LoVo (cell line): ENCODE results near the gene COPB2.
A peak's percentile ranks its signal among the peaks of the same experiment; 100 is the strongest.
"Not testable (repeated sequence)": the region's sequence is repeated elsewhere in the genome, so short reads cannot be mapped to it uniquely, and the experiment has no call there.

Experiments used
- DNase-seq: peaks from one replicate; pipeline ENCODE4 v3.0.0-alpha.2; 2016; ENCODE audit warnings: low spot score

Gene COPB2

GRCh38 chr3:139389552-139390368 lies at the start of gene COPB2:
TSS of gene COPB2 (minus strand) at chr3:139389647. CDS start at chr3:139389550, 97 bp downstream.
- peak; percentile 99 for DNase-seq

DNA sequence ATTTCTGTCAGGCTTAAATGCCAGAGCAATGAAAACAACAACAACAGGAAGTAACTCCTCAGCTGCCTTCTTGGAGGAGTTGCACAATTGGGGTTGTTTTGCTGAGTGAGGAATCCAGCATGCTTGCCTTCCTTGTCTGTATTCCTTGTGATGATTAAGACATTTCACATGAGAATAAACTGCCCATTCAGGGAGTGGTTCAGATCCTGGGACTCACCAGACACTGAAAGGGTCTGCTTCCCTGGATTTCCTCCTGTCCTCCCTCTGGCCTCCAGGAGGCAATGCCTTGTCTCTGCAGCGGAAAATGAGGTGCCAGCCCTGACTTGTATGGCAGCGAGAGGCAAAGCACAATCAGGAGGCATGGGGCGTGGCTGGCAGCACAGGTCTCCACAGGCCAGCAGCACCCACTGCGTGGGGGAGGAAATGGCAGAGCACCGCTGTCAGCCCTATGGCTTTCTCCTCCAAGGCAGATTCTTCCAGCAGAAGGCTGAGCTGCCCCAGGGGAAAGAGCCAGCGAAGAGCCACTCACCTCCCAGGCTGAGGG lies 45.4 kb upstream of the COPB2 start:
- DNase-seq, result no peak

DNA sequence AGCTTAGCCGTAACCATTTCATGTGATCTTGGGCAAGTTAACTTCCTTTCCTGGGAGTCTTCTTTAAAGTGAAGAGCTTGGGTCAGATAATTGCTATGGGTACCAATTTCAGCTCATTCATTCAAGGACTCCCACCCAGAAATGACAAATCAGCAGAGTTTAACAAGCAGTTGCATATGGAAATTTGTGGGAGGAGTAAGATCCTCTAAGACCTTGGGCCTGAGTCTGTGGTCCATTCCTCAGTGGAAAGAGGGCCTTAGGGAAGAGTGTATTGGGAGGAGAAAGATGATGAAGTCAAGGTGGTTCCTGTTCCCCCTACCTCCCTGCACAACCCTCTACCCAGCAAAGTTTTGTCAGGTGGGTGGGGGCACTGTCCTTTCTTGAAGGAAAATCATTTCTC lies 44.8 kb upstream of the COPB2 start:
- DNase-seq, result no peak

GRCh38 chr3:139433089-139433488 lies 43.6 kb upstream of the COPB2 start:
- DNase-seq, result no peak

DNA sequence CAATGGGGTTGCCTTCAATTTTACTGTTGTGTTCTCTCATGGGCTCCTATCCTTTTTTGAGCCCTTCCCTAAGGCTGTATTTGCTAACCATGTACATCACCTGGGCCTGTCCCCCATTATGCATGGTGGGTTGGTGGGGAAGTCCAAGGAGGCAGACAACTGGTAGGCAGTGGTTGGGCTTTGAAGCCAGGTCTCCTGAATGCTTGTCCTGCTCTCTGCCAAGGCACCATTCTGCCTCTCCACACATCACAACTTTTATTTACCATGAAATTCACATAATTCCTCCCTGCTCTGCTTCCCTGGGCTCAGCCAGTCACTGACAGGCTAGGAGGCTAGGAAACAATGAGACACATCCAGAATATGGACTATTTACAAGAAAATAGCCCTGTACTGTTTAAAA lies 41.0 kb upstream of the COPB2 start:
- DNase-seq, result no peak

DNA sequence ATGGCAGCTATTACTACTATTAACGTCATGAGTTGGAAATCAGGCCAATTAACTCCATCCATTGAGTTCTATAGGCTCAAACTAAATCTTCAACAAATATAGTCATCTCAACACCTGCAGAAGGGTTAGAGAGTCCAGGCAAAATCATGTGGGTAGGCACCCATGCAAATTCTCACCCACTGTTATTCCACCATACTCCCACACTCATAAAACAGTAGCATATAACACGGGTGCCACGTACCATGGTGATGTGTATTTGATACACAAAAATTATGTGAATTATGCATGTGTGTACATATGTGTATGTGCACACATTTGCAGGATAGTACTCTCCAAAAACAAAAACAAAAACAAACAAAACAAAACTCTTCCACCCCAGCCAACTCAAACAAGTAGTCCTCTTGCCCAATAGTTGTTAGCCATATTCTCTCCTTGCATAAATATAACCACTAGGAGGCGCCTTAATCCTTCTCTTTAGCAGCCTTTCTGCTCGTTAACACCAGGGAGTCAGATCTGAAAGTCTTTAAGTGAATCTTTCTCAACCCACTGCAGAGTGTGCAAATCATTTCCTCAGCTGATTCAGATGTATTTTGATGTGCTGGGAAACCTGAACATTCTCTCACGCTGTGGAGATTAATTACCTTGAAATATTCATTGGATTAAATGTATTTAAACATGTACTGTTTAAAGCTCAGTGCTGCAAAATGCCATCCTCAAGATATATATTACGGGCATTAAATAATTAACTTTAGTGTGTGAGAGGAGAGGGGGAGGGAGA lies 38.0 kb upstream of the COPB2 start:
- DNase-seq, result peak; percentile 74

GRCh38 chr3:139425745-139426400 lies 36.4 kb upstream of the COPB2 start:
- no peak for DNase-seq

DNA sequence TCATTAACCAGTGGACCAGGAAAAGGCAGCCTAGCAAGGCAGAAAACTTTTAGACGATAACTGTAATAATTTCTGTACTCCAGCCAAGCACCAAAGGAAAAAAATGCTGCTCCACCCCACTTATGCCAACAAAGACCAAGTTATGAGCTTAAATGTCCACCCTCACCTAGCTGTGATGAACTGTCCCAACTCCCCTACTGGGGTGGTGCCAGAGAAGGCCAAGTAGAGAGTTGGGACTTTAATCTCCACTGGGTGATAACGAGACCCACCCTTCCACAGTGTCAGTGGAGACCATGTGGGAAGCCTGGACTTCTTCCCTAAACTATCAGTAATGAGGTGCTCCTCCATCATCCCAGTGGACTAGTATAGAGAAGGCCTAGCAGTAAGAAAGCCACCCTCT lies 33.8 kb upstream of the COPB2 start:
- no peak for DNase-seq

DNA sequence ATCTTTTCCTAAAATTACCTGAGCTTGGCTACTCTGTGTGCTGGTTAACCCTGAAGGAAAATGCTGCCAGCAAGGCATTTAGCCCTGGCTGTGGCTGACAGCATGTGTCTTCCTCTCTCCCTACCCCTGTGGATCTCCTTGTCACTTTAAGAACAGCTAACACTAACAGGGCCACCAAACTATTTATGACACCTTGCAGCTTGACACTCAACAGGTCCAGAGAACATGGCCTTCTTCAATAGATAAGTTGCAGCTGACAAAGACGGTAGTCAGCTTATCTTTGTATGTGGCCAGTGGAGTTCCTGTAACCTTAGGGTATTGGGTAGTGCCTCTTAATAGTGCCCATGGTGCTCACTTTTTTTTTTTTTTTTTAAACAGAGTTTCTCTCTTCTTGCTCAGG lies 32.0 kb upstream of the COPB2 start:
- no peak for DNase-seq

- no peak for DNase-seq
These were observed 31.6 kb upstream of the COPB2 start for GRCh38 chr3:139421040-139421439.

DNA sequence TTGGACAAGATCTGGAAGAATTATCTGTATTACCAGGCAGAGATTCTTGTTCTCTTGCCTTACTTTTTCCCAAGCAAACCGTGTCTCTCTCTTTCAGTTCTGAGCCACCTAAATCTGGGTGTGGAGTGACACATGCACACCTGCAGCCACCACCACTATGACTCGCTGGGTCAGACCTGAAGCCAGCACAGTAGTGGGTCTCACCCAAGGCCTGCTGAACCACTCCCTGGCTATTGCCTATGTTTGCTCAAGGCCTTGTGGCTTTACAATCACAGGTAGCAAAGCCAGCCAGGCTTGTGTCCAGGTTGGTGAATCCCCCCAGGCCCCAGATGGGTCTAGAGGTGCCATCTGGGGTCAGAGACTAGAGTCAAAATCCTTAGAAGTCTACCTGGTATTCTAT lies 28.7 kb upstream of the COPB2 start:
- peak; percentile 49 for DNase-seq

- no peak for DNase-seq
These were observed 26.8 kb upstream of the COPB2 start for GRCh38 chr3:139416275-139416674.

DNA sequence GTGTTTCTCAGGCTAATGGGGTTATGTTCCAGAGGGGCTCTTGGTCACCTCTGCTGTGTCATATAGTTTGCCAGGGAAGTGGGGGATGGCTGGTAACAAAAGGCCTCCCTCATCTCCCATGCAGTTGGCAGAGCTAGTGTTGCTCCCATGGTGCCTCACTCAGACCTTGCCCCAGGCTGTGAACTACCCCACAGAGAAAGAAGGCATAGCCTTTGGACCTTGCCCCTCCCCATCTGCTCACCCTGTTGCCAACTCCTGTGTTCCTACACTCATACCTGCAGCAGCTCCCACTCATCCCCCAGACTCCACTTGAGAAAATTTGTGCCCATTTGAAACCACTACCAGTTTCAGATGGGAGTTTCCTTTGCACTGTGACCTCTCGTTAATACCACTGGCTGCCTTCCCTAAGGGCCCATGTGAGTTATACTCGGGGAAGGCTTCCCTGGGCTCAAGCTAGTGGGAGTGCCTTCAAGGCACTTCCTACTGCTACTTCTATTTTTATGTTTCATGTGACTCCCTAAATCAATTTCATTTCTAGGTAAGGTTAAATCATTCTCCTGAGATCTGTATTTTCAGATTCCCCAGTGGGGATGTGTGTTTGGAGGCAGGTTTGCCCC lies 25.3 kb upstream of the COPB2 start:
- peak; percentile 7 for DNase-seq

DNA sequence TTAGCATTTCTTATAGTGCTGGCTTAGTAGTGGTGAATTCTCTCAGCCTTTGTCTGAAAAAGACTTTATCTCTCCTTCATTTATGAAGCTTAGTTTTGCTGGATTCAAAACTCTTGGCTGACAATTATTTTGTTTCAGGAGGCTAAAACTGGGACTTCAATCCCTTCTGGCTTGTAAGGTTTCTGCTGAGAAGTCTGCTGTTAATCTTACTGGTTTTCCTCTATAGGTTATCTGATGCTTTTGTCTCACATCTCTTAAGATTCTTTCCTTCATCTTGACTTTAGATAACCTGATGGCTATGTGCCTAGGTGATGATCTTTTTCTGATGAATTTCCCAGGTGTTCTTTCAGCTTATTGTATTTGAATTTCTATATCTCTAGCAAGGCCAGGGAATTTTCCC lies 23.4 kb upstream of the COPB2 start:
- not testable (repeated sequence) for DNase-seq

- DNase-seq, result not testable (repeated sequence)
These were observed 11.7 kb upstream of the COPB2 start for GRCh38 chr3:139401155-139401554.

DNA sequence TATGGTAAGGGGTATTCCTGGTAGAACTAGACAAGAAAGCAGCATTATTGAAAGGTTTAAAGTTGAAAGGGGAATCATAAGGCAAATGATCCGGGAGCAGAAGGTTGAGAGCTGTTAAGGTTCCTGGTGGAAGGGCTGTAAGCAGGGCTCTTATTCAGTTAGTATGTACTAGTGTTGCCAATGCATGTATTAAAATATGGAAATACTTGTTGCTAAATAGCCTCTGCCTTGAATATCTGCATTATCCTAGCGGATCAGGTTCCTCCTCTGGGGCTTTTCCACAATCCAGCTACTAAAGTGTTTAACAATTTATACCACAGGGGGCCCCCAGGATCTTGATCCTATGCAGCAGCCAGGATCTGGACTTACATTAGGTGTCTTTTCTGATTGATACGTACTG lies 7.3 kb upstream of the COPB2 start:
- no peak for DNase-seq

DNA sequence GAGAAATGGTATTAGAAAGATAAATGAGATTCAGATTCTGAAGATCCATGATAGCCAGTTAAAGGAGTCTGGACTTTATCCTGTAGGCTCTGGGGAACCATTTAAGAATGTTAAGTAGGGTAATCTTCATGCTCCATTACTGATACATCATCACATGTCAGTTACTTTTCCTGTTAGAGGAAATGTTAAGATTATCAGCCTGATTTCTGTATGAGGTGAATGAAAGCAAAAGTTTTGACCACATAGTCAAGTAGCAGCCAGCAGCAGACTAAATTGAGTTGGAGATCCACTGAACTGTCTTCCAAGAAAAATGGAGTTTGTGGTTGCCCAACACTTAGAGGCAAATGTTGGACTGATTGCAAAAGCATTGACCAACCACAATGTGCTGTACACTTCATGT lies 4.7 kb upstream of the COPB2 start:
- no peak for DNase-seq

DNA sequence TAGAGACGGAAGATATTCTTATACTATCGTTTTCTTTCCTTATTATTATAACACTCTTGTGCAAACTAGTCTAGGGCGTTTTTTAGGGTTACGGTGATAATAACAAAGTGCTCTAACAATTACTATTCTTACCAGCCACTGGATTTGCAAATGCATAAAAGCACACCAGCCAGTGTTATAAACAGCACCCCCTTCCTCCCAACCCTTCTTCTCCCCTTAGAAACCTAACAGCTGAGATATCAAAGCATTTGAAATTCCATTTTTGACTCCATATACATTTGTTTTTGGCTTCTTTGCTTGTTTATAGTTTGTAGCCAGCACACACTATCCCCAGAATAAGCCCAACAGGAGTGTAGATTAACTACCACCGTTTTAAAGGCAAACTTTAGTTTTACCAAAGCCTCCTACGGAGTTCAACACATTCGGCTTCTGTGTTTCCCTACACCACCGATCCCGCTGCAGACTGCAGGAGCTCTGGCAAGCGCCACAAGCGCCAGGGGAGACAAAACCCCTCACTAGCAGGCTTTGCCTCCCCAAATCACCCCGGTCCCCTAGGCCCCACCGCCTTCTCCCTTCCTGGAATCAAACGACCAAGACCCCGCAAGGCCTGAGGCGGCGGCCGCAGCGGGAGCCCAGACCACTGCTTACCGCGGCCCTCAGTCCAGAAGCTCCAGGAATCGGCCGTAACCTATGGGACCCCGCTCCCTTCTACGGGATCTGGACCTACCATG lies 461 bp downstream of the COPB2 start:
- no peak for DNase-seq

GRCh38 chr3:139388077-139388476 lies 1.4 kb downstream of the COPB2 start:
- DNase-seq, result no peak

DNA sequence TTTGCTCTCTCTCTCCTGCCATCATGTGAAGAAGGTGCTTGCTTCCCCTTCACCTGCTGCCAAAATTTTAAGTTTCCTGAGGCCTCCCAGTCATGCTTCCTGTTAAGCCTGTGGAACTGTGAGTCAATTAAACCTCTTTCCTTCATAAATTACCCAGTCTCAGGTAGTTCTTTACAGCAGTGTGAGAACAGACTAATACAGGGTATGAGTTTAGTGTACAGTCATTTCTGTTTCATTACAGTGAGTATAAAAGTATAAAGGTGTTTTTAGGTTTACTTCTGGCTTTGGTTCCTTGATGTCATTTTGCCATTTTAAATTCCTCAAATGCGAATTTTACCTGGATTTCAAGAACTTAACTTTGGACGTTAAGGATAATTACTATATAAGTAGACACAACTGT lies 7.2 kb downstream of the COPB2 start:
- DNase-seq, result not testable (repeated sequence)

DNA sequence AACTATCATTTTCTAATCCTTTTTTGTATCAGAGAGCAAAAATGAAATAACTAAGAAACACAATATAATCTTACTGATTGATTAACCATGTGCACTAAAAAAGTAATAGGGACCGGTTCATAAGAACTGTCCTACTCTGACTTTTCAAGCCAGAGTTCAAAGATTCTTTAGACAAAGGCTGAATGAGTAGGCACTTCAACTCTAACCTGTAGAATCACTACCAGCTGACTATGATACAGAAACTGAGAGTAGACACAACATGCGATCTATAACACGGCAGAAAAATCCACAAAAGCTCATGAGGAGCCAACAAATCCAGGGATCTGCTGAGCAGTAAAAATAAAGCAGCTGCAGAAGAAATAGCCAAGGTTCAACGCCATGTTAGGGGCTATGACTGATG lies 8.9 kb downstream of the COPB2 start:
- no peak for DNase-seq
